Stimulated activated CD8-positive, alpha-beta memory T cell treated with anti-CD3 and anti-CD28 coated beads, Interleukin-7, amount 100 ng/mL, for 4 hours (primary cell): Measurements from ENCODE around the gene KLC1.
"Not testable (repeated sequence)": the region's sequence is repeated elsewhere in the genome, so short reads cannot be mapped to it uniquely, and the experiment has no call there.

ENCODE experiments used
- DNase-seq, 2 donors: peaks; one replicate each; pipeline ENCODE4 v3.0.0-alpha.2; 2020; ENCODE audit warnings: low read depth in 2 of 2

KLC1 gene

GRCh38 chr14:103625356-103626095 lies 3.5 kb upstream of the KLC1 start:
- DNase-seq, result peak in 1 of 2 donors; percentile 7

- no peak for DNase-seq
Measured at GRCh38 chr14:103626146-103626850, 2.7 kb upstream of the KLC1 start.

GRCh38 chr14:103627073-103628025 lies 1.7 kb upstream of the KLC1 start:
- DNase-seq, result no peak

DNA sequence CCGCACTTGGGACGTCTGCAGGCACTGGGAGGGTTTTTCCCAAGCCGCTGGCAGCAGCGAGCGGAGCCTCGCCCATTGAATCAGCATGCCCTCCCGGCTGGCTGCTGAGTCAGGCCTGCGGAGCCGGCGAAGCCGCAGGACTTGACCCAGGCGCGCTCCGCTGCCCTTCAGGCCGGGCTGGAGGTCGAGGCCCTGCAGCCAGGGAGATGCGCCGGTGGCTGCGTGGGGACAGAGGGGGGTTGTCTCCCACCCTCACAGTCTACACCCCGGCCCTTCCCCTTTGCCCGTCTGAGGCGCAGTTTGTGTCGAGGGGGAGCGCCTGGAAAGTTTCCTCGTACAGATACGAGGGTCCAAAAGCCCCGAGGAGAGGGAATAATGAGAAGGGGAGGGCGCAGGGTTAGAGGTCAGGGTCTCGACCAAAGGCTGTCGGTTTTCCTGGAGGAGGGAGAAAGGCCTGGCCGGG lies 759 bp upstream of the KLC1 start:
- peak in 1 of 2 donors; percentile 21 for DNase-seq

DNA sequence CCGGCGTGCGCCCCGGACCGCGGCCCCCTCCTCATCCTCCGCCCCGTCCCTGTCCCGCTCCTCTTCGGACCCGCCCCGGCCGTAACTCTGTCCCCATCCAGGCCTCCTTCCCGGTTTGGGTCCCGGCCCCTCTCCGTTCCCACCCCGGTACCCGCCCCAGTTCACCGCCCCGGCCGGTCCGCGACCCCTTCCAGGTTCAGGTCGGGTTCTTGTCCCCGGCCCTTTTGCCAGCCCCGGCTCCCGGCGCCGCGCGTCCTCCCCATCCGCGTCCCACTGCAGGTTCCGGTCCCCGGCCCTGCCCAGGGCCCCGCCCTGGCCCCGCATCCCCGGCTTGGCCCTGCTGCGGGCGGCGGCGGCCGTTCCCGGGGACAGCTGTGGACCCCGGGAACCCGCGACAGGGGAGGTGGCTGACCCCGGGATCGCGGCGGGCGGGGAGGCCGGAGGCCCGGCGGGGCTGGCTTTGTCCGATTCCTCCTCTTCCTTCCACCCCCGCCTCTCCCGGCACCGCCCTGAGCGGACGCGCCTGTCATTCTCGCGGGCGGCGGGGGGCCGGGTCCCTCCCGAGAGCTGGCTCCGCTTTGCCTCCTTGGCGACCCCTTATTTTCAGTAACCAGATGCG lies 601 bp downstream of the KLC1 start:
- peak in 1 of 2 donors; percentile 21 for DNase-seq

DNA sequence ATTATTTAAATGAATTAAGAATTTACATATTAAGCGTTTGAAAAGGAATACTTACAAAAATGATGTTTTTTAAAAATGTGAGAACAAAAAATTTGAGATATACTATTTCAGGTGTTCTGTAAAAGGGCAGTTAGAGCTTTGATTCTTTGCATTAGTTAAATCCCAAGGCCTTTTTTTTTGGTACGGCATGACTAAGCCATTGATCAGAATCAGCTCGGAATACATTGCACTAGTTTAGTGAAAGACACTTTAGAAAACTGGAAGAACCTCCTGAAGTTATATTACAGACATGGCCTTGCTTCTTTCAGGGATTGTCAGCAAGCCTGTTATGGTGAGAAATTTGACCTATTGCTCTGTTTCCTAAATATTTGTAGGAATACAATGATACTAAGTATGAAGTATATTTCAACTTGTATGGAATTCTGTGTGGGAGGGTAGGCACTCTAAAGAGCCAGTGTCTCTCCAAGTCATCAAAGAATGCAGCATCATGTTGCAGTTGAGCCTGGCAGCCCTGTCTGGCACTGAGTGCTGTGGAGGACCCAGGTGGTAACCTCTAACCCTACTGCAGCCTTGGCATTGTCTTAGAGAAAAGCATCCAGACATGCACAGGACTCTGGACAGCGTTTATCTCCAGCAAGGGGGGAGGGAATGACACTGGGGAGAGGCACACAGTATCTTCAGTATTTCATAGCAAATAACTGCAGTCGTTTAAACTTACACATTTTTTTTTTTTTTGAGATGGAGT lies 1.5 kb downstream of the KLC1 start:
- DNase-seq, result no peak

- no peak for DNase-seq
Measured at GRCh38 chr14:103633391-103633790, 4.4 kb downstream of the KLC1 start.

GRCh38 chr14:103634156-103634555 lies 5.1 kb downstream of the KLC1 start:
- DNase-seq, result no peak

- DNase-seq, result no peak
Measured at GRCh38 chr14:103638594-103638993, 9.6 kb downstream of the KLC1 start.

- no peak for DNase-seq
Measured at GRCh38 chr14:103641161-103641560, 12.2 kb downstream of the KLC1 start.

DNA sequence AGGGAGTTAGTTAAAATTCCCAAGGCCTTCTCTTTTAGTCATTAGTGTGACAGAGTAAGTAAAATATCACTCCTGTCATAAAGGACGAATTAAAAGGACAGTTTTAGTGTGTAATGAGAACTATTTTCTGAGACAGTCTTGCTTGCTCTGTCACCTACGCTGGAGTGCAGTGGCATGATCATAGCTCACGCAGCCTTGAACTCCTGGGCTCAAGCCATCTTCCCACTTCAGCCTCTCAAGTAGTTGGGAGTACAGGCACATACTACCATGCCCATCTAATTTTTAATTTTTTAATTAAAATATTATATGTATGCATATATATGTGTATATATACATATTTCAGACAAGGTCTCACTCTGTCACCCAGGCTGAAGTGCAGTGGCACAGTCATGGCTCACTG lies 17.2 kb downstream of the KLC1 start:
- DNase-seq, result no peak

DNA sequence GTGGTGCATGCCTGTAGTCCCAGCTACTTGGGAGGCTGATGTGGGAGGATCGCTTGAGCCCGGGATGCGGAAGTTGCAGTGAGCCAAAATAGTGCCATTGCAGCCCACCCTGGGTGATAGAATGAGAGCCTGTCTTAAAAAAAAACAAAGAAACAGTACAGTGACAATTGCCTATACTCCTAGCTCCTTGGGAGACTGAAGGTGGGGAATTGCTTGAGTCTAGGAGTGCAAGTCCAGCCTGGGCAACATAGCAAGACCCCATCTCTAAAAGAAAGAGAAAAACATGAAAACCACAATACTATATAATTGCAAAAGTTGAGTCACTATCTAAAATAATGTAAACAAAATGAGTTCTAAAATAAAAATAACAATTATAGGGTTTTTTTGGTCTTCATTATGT lies 20.0 kb downstream of the KLC1 start:
- no peak for DNase-seq

DNA sequence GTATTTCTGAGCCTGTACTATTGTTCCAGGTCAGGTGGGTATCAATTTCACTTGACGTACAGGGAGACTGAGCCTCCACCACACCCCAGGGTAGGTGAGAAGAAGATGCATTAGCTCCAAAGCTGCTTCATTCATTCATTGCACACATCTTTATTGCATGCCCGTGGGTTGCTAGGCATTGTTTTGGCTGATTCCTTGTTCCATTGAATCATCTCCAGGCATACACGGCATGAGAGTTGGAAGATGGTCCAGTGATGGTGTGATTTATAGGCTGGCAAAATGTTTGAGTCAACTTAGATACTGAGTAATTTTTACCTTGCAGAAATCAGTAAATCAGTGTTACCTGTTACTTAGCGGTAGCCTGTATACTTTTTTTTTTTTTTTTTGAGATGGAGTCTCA lies 21.2 kb downstream of the KLC1 start:
- DNase-seq, result no peak

DNA sequence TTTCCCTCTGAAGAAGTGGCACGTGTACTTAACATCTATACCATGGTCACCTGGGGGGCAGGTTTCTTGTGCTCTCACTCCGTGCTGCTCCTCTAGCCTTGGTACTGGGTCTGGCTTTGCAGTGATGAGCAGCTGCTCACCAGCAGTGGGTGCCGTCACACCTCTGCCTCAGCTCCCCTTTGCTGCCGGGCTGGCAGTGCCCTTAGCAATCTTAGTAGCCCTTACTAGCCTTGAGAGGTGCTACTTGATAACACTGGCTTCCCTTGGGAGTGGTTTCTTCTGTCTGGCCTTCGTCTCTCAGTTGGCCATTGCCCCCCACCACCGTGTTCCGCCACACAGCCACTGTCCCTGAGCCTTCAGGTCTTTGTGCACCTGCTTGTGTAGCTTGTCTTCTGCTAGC lies 22.6 kb downstream of the KLC1 start:
- no peak for DNase-seq

GRCh38 chr14:103652806-103653205 lies 23.8 kb downstream of the KLC1 start:
- no peak for DNase-seq

DNA sequence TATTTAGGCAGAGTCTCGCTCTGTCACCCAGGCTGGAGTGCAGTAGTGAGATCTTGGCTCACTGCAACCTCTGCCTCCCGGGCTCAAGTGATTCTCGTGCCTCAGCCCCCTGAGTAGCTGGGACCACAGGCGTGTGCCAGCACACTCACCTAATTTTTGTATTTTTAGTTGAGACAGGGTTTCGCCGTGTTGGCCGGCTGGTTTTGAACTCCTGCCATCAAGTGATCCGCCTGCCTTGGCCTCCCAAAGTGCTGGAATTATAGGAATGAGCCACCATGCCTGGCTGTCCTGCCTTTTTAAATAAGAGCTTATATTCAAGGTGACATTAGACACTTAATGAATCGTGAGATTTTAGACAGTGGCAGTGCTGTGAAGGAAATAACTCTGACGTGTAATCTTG lies 24.3 kb downstream of the KLC1 start:
- not testable (repeated sequence) for DNase-seq

DNA sequence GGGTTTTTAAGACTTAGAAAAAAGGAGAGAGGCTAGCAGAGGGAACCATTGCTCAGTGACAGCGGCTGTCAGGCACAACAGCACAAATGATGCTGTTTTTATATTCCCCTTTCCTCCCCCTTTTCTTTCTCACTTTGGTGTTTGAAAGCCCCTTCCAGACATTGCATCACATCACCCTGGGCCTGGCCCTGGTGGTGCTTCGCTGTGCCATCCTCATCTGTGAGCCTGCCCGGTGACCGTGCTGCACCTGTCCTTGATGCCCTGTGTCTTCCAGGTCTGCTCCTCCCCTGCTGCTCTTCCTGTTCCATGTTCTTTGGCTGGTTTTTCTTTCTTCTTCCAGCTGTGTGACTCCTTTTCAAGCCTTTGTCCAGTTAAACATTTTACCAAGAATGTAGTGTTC lies 24.8 kb downstream of the KLC1 start:
- DNase-seq, result no peak

DNA sequence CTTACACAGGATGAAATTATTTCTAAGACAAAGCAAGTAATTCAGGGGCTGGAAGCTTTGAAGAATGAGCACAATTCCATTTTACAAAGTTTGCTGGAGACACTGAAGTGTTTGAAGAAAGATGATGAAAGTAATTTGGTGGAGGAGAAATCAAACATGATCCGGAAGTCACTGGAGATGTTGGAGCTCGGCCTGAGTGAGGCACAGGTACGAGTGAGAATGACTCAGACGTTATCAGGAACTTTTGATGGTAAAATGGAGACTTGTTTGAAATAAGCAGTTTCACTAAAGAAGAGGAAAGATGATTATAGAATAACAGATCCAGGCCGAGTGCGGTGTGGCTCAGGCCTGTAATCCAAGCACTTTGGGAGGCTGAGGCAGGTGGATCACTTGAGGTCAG lies 25.6 kb downstream of the KLC1 start:
- DNase-seq, result no peak

GRCh38 chr14:103656031-103656755 lies 27.2 kb downstream of the KLC1 start:
- DNase-seq, result no peak

DNA sequence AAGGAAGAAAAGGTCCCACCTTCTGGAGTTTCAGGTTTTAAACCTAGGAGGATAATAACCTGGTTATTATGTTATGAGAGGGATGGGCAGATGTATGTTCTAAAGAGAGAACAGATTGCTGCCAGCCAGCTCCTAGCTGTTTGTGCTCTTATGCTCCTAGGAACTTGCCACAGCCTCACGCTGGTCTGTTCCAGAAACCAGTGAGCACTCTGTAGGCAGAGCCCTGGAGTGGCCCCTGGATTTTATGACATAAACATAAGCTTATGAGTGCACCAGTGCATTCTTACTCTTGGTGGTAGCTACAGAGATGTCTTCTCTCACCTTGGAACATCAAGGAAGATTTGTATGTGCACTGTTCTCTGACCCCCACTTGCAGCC lies 27.7 kb downstream of the KLC1 start:
- DNase-seq, result no peak
